IMR-90 (cell line): Measurements from ENCODE around the gene ANO2.

ENCODE experiments used
- CEBPB ChIP-seq: IDR thresholded peaks from 2 replicates; pipeline ENCODE4 v1.6.1; 2012; ENCODE audit warnings: low read depth, low read length, improper control_type of control experiment
- CHD1 ChIP-seq: IDR thresholded peaks from 2 replicates; pipeline ENCODE4 v1.6.1; 2012; ENCODE audit warnings: low read depth, low read length, improper control_type of control experiment
- CTCF ChIP-seq: conservative IDR thresholded peaks from 2 replicates; pipeline ENCODE4 v1.5.1; 2012; ENCODE audit warnings: mild to moderate bottlenecking, low read depth, low read length, improper control_type of control experiment
- ELK1 ChIP-seq: fragments of 150-350 bp; IDR thresholded peaks from 2 replicates; pipeline ENCODE4 v1.6.1; 2016; ENCODE audit warnings: low read depth, mild to moderate bottlenecking, low read length, moderate library complexity, borderline replicate concordance
- FOS ChIP-seq: fragments of 150-350 bp; IDR thresholded peaks from 2 replicates; pipeline ENCODE4 v1.6.1; 2016; ENCODE audit warnings: low read depth, low read length
- MAFK ChIP-seq: IDR thresholded peaks from 2 replicates; pipeline ENCODE4 v1.6.1; 2012; ENCODE audit warnings: low read depth, low read length, improper control_type of control experiment
- MAZ ChIP-seq: IDR thresholded peaks from 2 replicates; pipeline ENCODE4 v1.6.1; 2012; ENCODE audit warnings: low read depth, mild to moderate bottlenecking, low read length, improper control_type of control experiment, moderate library complexity, borderline replicate concordance
- MXI1 ChIP-seq: IDR thresholded peaks from 2 replicates; pipeline ENCODE4 v1.6.1; 2012; ENCODE audit warnings: low read depth, mild to moderate bottlenecking, low read length, moderate library complexity, borderline replicate concordance
- POLR2A ChIP-seq: IDR thresholded peaks from 2 replicates; pipeline ENCODE4 v1.6.1; 2012; ENCODE audit warnings: mild to moderate bottlenecking, low read depth, low read length
- RAD21 ChIP-seq: IDR thresholded peaks from 2 replicates; pipeline ENCODE4 v1.6.1; 2012; ENCODE audit warnings: low read length, improper control_type of control experiment
- RCOR1 ChIP-seq: IDR thresholded peaks from 2 replicates; pipeline ENCODE4 v1.6.1; 2012; ENCODE audit warnings: mild to moderate bottlenecking, low read length, improper control_type of control experiment; ENCODE audit not compliant: insufficient replicate concordance
- RFX5 ChIP-seq: IDR thresholded peaks from 2 replicates; pipeline ENCODE4 v1.8.0; 2012; ENCODE audit warnings: low read depth, mild to moderate bottlenecking, low read length, moderate library complexity
- SMC3 ChIP-seq: fragments of 150-350 bp; IDR thresholded peaks from 2 replicates; pipeline ENCODE4 v1.6.1; 2016; ENCODE audit warnings: low read depth, mild to moderate bottlenecking, antibody characterized with exemption, low read length, moderate library complexity
- USF2 ChIP-seq: fragments of 150-350 bp; IDR thresholded peaks from 2 replicates; pipeline ENCODE4 v1.6.1; 2017; ENCODE audit warnings: mild to moderate bottlenecking, antibody characterized with exemption, low read length, low read depth

GRCh38 chr12:5746917-5747316 is 198.1 kb downstream of the ANO2 start:
- TF ChIP-seq SMC3, result no peak
- TF ChIP-seq CTCF, result no peak
- no peak for TF ChIP-seq CEBPB
- no peak for TF ChIP-seq RCOR1
- TF ChIP-seq POLR2A, result no peak
- TF ChIP-seq RAD21, result no peak
- no peak for TF ChIP-seq MAFK
- no peak for TF ChIP-seq RFX5
- TF ChIP-seq MXI1, result no peak
- no peak for TF ChIP-seq CHD1
- TF ChIP-seq ELK1, result no peak
- no peak for TF ChIP-seq MAZ
- TF ChIP-seq USF2, result no peak
- no peak for TF ChIP-seq FOS
